Urinary bladder (tissue), 4 donors: ENCODE results near the gene WDR5B. TPM values are rescaled to one million over a fixed set of nuclear protein-coding genes. Genes with fewer than 3 reads are reported as not detected.
"Not testable (repeated sequence)": the region's sequence is repeated elsewhere in the genome, so short reads cannot be mapped to it uniquely, and the experiment has no call there.

ENCODE experiments used
- DNase-seq: peaks from one replicate; pipeline ENCODE4 v3.0.0-alpha.2; 2015; ENCODE audit errors: extremely low spot score
- H3K27ac ChIP-seq: one replicate; pipeline ENCODE4 v1.5.1; 2013; ENCODE audit warnings: low read depth, mild to moderate bottlenecking, moderate library complexity
- H3K36me3 ChIP-seq: one replicate; pipeline ENCODE4 v1.6.1; 2013; ENCODE audit warnings: mild to moderate bottlenecking, moderate library complexity; ENCODE audit not compliant: insufficient read depth
- H3K4me1 ChIP-seq: one replicate; pipeline ENCODE4 v1.6.1; 2013; ENCODE audit warnings: mild to moderate bottlenecking, moderate library complexity; ENCODE audit not compliant: insufficient read depth
- H3K4me3 ChIP-seq: one replicate; pipeline ENCODE4 v1.5.1; 2013; ENCODE audit warnings: low read depth, low read length
- WGBS: extraction: QIAGEN DNeasy Blood & Tissue Kit; methylation state at CpG from one replicate; pipeline ENCODE4 v1.1.7; 2013; 5-methylcytosine and 5-hydroxymethylcytosine counted together
- polyA plus RNA-seq: library from polyadenylated mRNA; stranded (reverse); fragments of 200-250 nt; gene quantifications from one replicate; pipeline ENCODE4 v1.2.3, GENCODE V29; 2013
- total RNA-seq: library from RNA; depleted of rRNA; stranded (reverse); fragments of >200 nt; gene quantifications from one replicate; pipeline ENCODE4 v1.2.3, GENCODE V29; 2014
- donor health status: healthy with polysubstance abuse.
- donor health status: healthy.

The WDR5B gene
- total RNA-seq = 8.1 TPM
- 2.9 TPM for polyA plus RNA-seq

DNA sequence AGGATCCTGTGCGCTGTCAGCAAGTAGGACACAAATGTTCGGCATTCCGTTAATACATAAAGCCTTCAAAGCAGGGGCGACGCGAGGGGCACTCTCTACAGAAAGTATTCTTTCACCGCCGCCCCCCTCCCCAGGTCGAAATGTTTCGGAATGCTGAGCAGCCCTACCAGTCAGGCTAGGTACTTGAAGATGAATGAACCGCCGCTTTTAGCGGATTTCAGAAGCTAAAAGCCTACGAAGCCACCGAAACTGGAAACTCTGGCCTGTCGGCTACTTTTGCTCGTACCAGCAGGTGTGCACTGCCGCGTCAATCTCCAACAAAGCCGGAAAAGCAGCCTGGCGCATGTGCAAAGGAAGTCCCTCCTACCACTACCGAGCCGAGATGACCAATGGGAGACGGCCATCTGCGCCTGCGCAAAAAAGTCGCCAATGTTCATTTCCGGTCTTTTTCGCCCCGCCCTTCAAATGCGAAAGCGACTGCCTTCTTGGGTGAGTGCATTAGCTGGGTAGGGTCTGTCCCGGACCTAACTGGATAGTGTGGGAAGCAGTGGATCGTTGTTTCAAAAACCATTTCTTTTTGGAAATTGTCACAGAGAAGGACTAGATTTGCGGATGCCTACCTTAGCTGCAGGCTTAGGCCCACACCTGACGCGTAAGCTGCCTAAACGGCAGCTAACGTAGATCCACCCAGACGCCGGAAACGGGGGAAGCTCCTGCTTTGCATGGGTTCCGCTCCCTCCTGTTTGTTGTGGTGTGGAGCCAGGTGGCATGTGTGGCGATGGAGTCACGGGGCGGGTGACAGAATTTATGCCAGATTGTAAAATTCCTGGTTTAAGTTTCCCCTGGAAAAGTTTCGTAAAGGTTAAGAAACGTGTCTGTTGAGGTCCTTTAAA, at the start of gene WDR5B:
WDR5B (minus strand) TSS at position 301 of the 893 bp plus-strand sequence. CDS start 534 bp downstream, outside the sequence.
- DNase-seq = peak; percentile 98
- Histone ChIP-seq H3K36me3 (no peaks in the 10 kb centered on the region), H3K27ac (peak within 1 kb of the TSS; percentile 63), H3K4me3 (peak within 1 kb of the TSS; percentile 64), H3K4me1 (peaks cover 2% of the 10 kb centered on the region)
- WGBS = under 1% methylated on average over 48 of the region's 48 CpGs

DNA sequence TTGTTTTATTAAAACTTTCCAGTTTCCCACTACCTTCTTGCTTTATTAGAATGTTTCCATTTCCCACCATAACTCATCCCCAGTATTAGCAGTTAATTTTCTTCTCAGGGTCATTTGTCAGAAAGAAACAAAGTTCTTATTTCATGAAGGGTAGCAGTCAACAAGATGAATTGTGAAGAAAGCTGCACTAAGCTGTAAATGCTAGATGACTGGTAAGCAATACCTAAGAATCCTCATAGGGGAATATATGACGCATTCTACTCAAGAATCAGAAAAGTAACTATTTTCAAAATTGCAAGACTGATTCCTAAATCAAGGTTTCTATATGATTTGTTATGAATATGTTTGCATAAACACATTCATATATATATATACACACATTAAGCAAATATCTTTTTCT, 48.8 kb upstream of the WDR5B start:
- no peak for DNase-seq
- H3K27ac ChIP-seq = no peak overlapping the region
- H3K4me1 ChIP-seq = no peaks in the 10 kb centered on the region
- no peak overlapping the region for H3K4me3 ChIP-seq
- no peaks in the 10 kb centered on the region for H3K36me3 ChIP-seq
- 99% methylated on average over 1 of the region's 1 CpG for WGBS

DNA sequence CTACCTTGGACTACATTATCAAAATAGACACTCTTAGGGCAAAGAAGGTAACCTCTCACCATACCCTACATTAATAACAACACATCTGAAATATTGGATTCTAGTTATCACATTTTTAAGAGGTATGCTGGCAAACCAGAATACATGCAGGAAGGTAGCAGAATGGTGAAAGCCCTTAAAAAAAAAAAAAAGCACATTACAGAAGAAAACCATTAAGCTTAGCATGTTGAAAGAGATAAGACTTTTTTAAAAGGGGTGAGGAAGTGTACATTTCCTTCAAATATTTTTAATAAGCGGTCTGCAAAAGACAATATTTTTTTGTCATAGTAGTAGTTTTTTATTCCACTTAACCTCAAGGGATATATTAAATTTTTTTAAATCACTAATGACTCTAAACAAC, 46.5 kb upstream of the WDR5B start:
- Histone ChIP-seq H3K27ac (no peak overlapping the region), H3K36me3 (no peaks in the 10 kb centered on the region), H3K4me3 (no peak overlapping the region), H3K4me1 (no peaks in the 10 kb centered on the region)
- WGBS = 88% methylated on average over 1 of the region's 1 CpG
- DNase-seq = no peak

DNA sequence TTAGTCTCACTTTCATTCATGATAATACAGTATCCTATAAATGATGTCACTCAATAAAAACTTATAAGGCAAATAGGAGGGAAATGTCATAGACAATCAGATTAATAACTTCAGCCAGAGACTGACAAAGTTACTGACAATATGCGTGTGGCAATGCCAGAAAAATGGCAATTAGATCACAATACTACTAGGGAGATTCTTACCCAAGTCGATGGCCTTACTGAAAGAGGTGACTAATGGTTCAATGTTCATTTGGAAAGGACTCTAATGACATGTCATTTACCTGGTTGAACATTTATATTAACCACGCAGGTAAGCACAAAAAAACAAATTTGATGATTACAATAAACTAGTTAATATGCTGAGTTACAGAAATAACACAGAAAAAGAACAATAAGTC, 45.9 kb upstream of the WDR5B start:
- Histone ChIP-seq H3K27ac (no peak overlapping the region), H3K36me3 (no peaks in the 10 kb centered on the region), H3K4me3 (no peak overlapping the region), H3K4me1 (no peaks in the 10 kb centered on the region)
- 89% methylated on average over 3 of the region's 3 CpGs for WGBS
- DNase-seq = no peak

DNA sequence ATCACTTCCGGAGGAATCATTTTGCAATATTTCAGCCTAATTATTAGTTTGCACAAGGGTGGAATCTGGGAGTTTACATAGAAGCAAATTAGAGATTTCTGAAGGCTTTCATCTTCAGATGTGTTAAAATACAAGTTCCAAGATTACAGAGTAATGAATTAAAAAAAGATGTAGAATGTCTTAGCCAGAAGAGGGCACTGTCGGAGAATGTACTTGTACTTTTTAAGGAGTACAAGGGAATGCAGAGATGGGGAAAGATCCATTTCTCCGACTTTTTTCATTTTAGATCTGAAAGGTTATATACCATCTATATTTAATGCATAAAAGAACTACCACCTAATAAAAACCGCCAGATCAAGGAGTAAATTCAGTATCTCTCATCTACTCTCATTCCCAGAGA, 43.1 kb upstream of the WDR5B start:
- no peaks in the 10 kb centered on the region for H3K4me1 ChIP-seq
- no peak overlapping the region for H3K4me3 ChIP-seq
- no peak overlapping the region for H3K27ac ChIP-seq
- WGBS = 59% methylated on average over 4 of the region's 4 CpGs
- DNase-seq = no peak
- no peaks in the 10 kb centered on the region for H3K36me3 ChIP-seq

DNA sequence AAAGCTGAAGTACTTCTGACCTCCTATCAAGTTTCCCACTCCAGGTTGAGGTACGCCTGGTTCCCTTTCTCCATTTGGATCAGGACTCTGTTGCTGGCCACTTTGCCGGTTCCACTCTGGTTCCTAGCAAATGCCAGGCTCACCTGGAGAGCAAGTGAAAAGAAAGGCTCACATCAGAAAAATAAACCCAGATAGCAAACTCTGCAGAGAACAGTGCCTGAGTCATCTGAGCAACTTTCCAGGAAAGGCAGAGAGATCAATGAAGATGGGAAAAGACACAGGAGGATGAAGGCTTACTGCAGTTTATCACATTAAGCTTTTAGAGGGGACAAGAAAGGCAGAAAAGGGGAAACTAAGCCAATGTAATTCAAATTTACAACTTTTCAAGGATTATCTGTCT, 41.8 kb upstream of the WDR5B start:
- Histone ChIP-seq H3K27ac (no peak overlapping the region), H3K4me1 (no peaks in the 10 kb centered on the region), H3K4me3 (no peak overlapping the region), H3K36me3 (peaks cover 9% of the 10 kb centered on the region)
- 97% methylated on average over 2 of the region's 2 CpGs for WGBS
- no peak for DNase-seq

DNA sequence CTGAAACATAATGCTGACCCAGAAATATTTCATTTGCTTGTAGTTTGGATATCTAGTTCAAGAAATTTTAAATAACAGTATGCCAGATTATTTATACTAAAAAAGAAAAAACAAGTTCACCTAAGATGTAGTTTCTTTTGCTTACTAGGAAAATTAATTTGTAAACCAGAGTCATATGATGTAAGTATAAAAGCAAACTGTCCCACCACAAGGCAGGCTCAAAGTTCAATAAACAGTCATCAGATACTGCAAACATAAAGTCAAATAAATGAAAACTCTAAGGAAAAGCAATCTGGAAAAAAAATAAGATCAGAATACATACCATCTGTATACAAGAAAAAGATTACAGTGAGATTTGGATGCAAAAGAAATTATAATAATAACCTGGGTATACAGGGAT, 40.2 kb upstream of the WDR5B start:
- H3K36me3 ChIP-seq = peaks cover 11% of the 10 kb centered on the region
- DNase-seq = no peak
- H3K4me1 ChIP-seq = no peaks in the 10 kb centered on the region
- no peak overlapping the region for H3K27ac ChIP-seq
- H3K4me3 ChIP-seq = no peak overlapping the region

DNA sequence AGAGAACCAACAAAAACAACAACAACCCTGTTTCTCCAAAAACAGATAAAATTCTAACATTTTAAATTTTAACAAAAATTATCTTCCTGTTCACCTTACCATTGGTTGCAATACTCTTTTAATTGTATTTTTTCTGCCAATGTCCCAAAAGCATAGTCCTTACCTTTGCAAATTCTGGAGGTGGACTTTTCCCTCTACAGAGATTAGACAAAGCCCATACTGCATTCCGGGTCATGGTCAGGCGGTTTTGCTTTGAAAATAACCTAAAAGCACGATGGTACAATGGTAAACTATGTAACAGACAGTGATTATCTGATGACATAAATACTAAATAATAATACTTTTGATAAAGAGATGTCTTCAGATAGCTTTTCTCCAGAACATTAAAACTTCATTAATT, 35.5 kb upstream of the WDR5B start:
- WGBS = 89% methylated on average over 3 of the region's 3 CpGs
- Histone ChIP-seq H3K4me1 (no peaks in the 10 kb centered on the region), H3K36me3 (peaks cover 15% of the 10 kb centered on the region), H3K27ac (no peak overlapping the region), H3K4me3 (no peak overlapping the region)
- DNase-seq = no peak

DNA sequence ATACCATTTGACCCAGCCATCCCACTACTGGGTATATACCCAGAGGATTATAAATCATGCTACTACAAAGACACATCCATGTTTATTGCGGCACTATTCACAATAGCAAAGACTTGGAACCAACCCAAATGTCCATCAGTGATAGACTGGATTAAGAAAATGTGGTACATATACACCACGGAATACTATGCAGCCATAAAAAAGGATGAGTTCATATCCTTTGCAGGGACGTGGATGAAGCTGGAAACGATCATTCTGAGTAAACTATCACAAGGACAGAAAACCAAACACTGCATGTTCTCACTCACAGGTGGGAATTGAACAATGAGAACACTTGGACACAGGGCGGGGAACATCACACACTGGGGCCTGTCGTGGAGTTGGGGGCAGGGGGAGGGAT, 32.4 kb upstream of the WDR5B start:
- peaks cover 10% of the 10 kb centered on the region for H3K36me3 ChIP-seq
- H3K27ac ChIP-seq = not testable (repeated sequence)

DNA sequence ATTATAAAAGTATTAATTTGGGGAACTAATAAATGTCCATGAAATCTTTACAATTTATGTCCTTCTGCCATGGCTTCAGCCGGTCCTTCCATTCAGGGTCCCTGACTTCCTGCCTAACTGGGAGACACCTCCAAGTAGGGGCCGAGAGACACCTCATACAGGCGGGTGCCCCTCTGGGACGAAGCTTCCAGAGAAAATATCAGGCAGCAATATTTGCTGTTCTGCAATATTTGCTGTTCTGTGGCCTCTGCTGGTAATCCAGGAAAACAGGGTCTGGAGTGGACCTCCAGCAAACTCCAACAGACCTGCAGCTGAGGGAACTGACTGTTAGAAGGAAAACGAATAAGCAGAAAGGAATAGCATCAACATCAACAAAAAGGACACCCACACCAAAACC, 28.6 kb upstream of the WDR5B start:
- H3K4me1 ChIP-seq, DNase-seq, H3K27ac ChIP-seq, H3K36me3 ChIP-seq, H3K4me3 ChIP-seq: not testable (repeated sequence)
- WGBS = 98% methylated on average over 5 of the region's 5 CpGs

More for the DNA sequence above, 32.4 kb upstream of the WDR5B start:
- H3K4me3 ChIP-seq, H3K4me1 ChIP-seq, DNase-seq: not testable (repeated sequence)
- WGBS = 96% methylated on average over 6 of the region's 6 CpGs

DNA sequence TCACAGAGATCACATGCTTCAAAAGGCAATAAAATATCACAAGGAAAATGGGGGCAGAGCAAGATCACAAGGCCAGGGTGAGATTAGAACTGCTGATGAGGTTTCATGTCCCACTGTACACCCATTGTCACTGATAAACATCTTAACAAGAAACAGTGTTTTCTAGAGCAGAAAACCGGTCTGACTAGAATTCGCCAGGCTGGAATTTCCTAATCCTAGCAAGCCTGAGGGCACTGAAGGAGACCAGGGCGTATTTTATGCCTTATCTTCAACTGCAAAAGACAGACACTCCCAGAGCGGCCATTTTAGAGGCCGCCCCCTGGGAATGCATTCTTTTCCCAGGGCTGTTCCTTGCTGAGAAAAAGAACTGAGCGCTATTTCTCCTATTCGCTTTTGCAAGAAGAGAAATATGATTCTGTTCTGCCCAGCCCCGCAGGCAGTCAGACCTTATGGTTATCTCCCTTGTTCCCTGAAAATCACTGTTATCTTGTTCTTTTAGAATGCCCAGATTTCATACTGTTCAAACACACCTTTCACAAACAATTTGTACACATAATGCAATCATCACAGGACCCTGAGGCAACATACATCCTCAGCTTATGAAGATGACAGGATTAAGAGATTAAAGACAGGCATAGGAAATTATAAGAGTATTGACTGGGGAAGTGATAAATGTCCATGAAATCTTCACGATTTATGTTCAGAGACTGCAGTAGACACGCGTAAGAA, 28.1 kb upstream of the WDR5B start:
- not testable (repeated sequence) for H3K4me3 ChIP-seq, H3K27ac ChIP-seq, H3K4me1 ChIP-seq, H3K36me3 ChIP-seq, DNase-seq
- 93% methylated on average over 11 of the region's 11 CpGs for WGBS

DNA sequence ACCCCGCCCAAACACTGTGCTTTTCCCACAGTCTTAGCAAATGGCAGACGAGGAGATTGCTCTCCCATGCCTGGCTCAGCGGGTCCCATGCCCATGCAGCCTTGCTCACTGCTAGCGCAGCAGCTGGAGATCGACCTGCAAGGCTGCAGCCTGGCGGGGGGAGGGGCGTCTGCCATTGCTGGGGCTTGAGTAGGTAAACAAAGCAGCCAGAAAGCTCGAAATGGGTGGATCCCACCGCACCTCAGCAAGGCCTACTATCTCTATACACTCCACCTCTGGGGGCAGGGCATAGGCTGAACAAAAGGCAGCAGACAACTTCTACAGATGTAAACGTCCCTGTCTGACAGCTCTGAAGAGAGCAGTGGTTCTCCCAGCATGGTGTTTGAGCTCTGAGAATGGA, 27.2 kb upstream of the WDR5B start:
- Histone ChIP-seq H3K27ac (no peak overlapping the region), H3K4me3 (no peak overlapping the region), H3K36me3 (peaks cover 4% of the 10 kb centered on the region), H3K4me1 (no peaks in the 10 kb centered on the region)
- DNase-seq = no peak
- WGBS = 72% methylated on average over 10 of the region's 10 CpGs

DNA sequence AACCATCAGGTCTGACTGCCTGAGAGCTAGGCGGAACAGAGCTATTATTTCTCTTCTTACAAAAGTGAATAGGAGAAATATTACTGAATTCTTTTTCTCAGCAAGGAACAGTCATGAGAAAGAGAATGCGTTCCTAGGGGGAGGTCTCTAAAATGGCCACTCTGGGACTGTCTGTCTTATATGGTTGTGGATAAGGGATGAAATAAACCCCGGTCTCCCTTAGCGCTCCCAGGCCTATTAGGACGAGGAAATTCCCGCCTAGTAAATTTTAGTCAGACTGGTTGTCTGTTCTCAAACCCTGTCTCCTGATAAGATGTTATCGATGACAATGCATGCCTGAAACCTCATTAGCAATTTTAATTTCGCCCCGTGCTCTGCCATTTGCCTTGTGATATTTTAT, 20.1 kb upstream of the WDR5B start:
- no peaks in the 10 kb centered on the region for H3K4me1 ChIP-seq
- no peak overlapping the region for H3K4me3 ChIP-seq
- no peak overlapping the region for H3K27ac ChIP-seq
- WGBS = 93% methylated on average over 9 of the region's 9 CpGs
- H3K36me3 ChIP-seq = peaks cover 6% of the 10 kb centered on the region
- DNase-seq = no peak

DNA sequence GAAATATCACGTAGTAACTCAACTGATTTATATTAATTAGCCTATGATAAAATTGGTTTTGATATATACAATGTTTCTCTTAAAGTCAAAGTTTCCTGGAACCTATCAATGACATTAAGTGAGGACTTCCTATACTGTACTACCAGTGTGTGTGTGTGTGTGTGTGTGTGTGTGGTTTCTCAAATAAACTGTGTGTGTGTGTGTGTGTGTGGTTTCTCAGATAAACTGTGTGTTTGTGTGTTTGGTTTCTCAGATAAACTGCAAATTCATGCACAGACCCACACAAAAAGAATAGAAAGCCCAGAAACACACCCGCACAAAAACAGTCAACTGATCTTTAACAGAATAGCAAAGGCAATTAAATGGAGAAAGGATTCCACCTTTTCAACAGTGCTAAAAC, 14.5 kb upstream of the WDR5B start:
- 93% methylated on average over 2 of the region's 2 CpGs for WGBS
- no peaks in the 10 kb centered on the region for H3K36me3 ChIP-seq
- no peak for DNase-seq

More for the DNA sequence above, 14.5 kb upstream of the WDR5B start:
- no peak overlapping the region for H3K27ac ChIP-seq
- H3K4me3 ChIP-seq = no peak overlapping the region
- no peaks in the 10 kb centered on the region for H3K4me1 ChIP-seq
